ENCODE results near the gene HSD3B7. TPM values are rescaled to one million over a fixed set of nuclear protein-coding genes. Genes with fewer than 3 reads are reported as not detected.

HSD3B7 gene
- total and polyA plus RNA-seq, 2 donors (not counting 1 experiment from before 2014, with no cell fraction given): 0.89 to 1.2 TPM

Small RNA genes lying within 50 kb of the gene (small RNA-seq; reads per million reads assigned to genes)
- gene AC135048.1 (ENCODE audit: insufficient read length, low read depth, low replicate concordance): not detected

Other genes with a start within 250 kb of the HSD3B7 start
- 54.1 and 55.7 TPM in 2 replicates for gene PHKG2, start 236.8 kb upstream of the HSD3B7 start, total RNA-seq
- 79.0 and 80.8 TPM in 2 replicates for gene PHKG2, start 236.8 kb upstream of the HSD3B7 start, polyA plus RNA-seq
- 9.3 and 11.7 TPM in 2 replicates for gene CFAP119, start 223.1 kb upstream of the HSD3B7 start, total RNA-seq
- 8.5 and 10.4 TPM in 2 replicates for gene CFAP119, start 223.1 kb upstream of the HSD3B7 start, polyA plus RNA-seq
- 120 and 121 TPM in 2 replicates for gene RNF40, start 222.9 kb upstream of the HSD3B7 start, total RNA-seq
- gene RNF40, start 222.9 kb upstream of the HSD3B7 start, polyA plus RNA-seq: 41.8 and 44.3 TPM in 2 replicates
- 6.4 and 6.9 TPM in 2 replicates for gene ZNF629, start 198.0 kb upstream of the HSD3B7 start, total RNA-seq
- 0.82 and 1.2 TPM in 2 replicates for gene ZNF629, start 198.0 kb upstream of the HSD3B7 start, polyA plus RNA-seq
- 30.5 and 31.6 TPM in 2 replicates for gene BCL7C, start 91.1 kb upstream of the HSD3B7 start, total RNA-seq
- 14.9 and 17.1 TPM in 2 replicates for gene BCL7C, start 91.1 kb upstream of the HSD3B7 start, polyA plus RNA-seq
- gene CTF1, start 88.6 kb upstream of the HSD3B7 start, total RNA-seq: 0.81 and 1.0 TPM in 2 replicates
- gene CTF1, start 88.6 kb upstream of the HSD3B7 start, polyA plus RNA-seq: 0.78 and 0.99 TPM in 2 replicates
- 25.0 and 29.5 TPM in 2 replicates for gene FBXL19, start 61.6 kb upstream of the HSD3B7 start, total RNA-seq
- 9.0 and 12.9 TPM in 2 replicates for gene FBXL19, start 61.6 kb upstream of the HSD3B7 start, polyA plus RNA-seq
- 51.8 and 55.8 TPM in 2 replicates for gene ORAI3, start 36.1 kb upstream of the HSD3B7 start, total RNA-seq
- 24.2 and 32.2 TPM in 2 replicates for gene ORAI3, start 36.1 kb upstream of the HSD3B7 start, polyA plus RNA-seq
- gene SETD1A, start 27.5 kb upstream of the HSD3B7 start, total RNA-seq: 37.2 and 39.5 TPM in 2 replicates
- 11.5 and 12.4 TPM in 2 replicates for gene SETD1A, start 27.5 kb upstream of the HSD3B7 start, polyA plus RNA-seq
- 2.2 and 2.7 TPM in 2 replicates for gene STX1B, start 25.4 kb downstream of the HSD3B7 start, total RNA-seq
- 1.8 and 2.1 TPM in 2 replicates for gene STX1B, start 25.4 kb downstream of the HSD3B7 start, polyA plus RNA-seq
- 111 and 120 TPM in 2 replicates for gene STX4, start 48.4 kb downstream of the HSD3B7 start, total RNA-seq
- gene STX4, start 48.4 kb downstream of the HSD3B7 start, polyA plus RNA-seq: 133 and 159 TPM in 2 replicates
- 11.1 and 12.0 TPM in 2 replicates for gene ZNF668, start 89.0 kb downstream of the HSD3B7 start, total RNA-seq
- 5.1 and 5.8 TPM in 2 replicates for gene ZNF668, start 89.0 kb downstream of the HSD3B7 start, polyA plus RNA-seq
- 45.9 and 51.7 TPM in 2 replicates for gene ZNF646, start 89.2 kb downstream of the HSD3B7 start, total RNA-seq
- 9.2 and 14.7 TPM in 2 replicates for gene ZNF646, start 89.2 kb downstream of the HSD3B7 start, polyA plus RNA-seq
- 10.7 and 10.8 TPM in 2 replicates for gene PRSS53, start 103.7 kb downstream of the HSD3B7 start, total RNA-seq
- 10.1 and 11.6 TPM in 2 replicates for gene PRSS53, start 103.7 kb downstream of the HSD3B7 start, polyA plus RNA-seq
- 36.8 and 45.7 TPM in 2 replicates for gene VKORC1, start 109.6 kb downstream of the HSD3B7 start, total RNA-seq
- gene VKORC1, start 109.6 kb downstream of the HSD3B7 start, polyA plus RNA-seq: 22.3 and 31.8 TPM in 2 replicates
- 24.7 and 29.7 TPM in 2 replicates for gene BCKDK, start 123.2 kb downstream of the HSD3B7 start, total RNA-seq
- gene BCKDK, start 123.2 kb downstream of the HSD3B7 start, polyA plus RNA-seq: 20.0 and 27.6 TPM in 2 replicates
- gene KAT8, start 132.5 kb downstream of the HSD3B7 start, total RNA-seq: 100.0 and 102 TPM in 2 replicates
- gene KAT8, start 132.5 kb downstream of the HSD3B7 start, polyA plus RNA-seq: 102 TPM in 2 replicates
- not detected in 2 replicates for gene PRSS8, start 150.5 kb downstream of the HSD3B7 start, total RNA-seq
- gene PRSS8, start 150.5 kb downstream of the HSD3B7 start, polyA plus RNA-seq: not detected in 2 replicates
- 1.6 TPM in 1 of 2 replicates, not detected in the other for gene PRSS36, start 164.9 kb downstream of the HSD3B7 start, total RNA-seq
- 0.20 and 1.0 TPM in 2 replicates for gene PRSS36, start 164.9 kb downstream of the HSD3B7 start, polyA plus RNA-seq
- 585 and 597 TPM in 2 replicates for gene FUS, start 194.9 kb downstream of the HSD3B7 start, total RNA-seq
- 181 and 386 TPM in 2 replicates for gene FUS, start 194.9 kb downstream of the HSD3B7 start, polyA plus RNA-seq
- 31.8 and 35.7 TPM in 2 replicates for gene PYCARD, start 217.6 kb downstream of the HSD3B7 start, total RNA-seq
- 36.3 and 72.0 TPM in 2 replicates for gene PYCARD, start 217.6 kb downstream of the HSD3B7 start, polyA plus RNA-seq
- 0.02 and 0.05 TPM in 2 replicates for gene TRIM72, start 228.9 kb downstream of the HSD3B7 start, total RNA-seq
- gene TRIM72, start 228.9 kb downstream of the HSD3B7 start, polyA plus RNA-seq: 0.03 and 0.09 TPM in 2 replicates
- not detected in 2 replicates for gene PYDC1, start 231.9 kb downstream of the HSD3B7 start, total RNA-seq
- gene PYDC1, start 231.9 kb downstream of the HSD3B7 start, polyA plus RNA-seq: not detected in 2 replicates